T-helper 1 cell treated with Interleukin-12 subunit alpha and Interleukin-12 subunit beta and Interleukin-4 antibody, amounts not matched to agents 30 μg/mL and 1 μg/mL, for 36 hours (primary cell): ENCODE results near the gene WASF3.
"Not testable (repeated sequence)": the region's sequence is repeated elsewhere in the genome, so short reads cannot be mapped to it uniquely, and the experiment has no call there.

Experiments used
- H3K27ac Mint-ChIP-seq: one replicate; pipeline ENCODE4 v1.8.0; 2021; ENCODE audit warnings: mild to moderate bottlenecking, mixed read lengths
- H3K27me3 Mint-ChIP-seq: one replicate; pipeline ENCODE4 v1.8.0; 2021; ENCODE audit warnings: low read depth, mixed read lengths
- H3K36me3 Mint-ChIP-seq: one replicate; pipeline ENCODE4 v1.8.0; 2021; ENCODE audit warnings: low read depth, mixed read lengths
- H3K4me1 Mint-ChIP-seq: one replicate; pipeline ENCODE4 v1.8.0; 2021; ENCODE audit warnings: low read depth, mixed read lengths
- H3K4me3 Mint-ChIP-seq: one replicate; pipeline ENCODE4 v1.8.0; 2021; ENCODE audit warnings: mild to moderate bottlenecking, moderate library complexity, mixed read lengths
- H3K9me3 Mint-ChIP-seq: one replicate; pipeline ENCODE4 v1.8.0; 2021; ENCODE audit warnings: mixed read lengths

WASF3 gene

DNA sequence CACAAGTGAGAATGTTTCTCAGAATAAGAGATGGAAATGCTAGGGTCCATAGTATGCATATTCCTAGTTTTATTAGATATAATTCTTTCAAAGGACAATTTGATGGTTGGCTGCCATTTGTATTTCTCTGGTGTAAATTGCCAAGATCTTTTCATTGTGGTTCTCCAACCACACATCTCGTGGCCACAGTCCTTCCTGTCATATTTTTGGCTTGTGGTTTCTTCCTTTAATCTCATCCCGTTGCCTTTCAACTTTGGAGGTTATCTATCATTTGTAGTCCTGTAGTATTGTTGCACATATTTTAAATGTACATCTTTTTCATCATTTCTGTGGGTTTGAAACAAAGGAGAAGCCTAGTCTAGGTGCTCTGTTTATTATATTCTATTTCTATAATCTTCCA is 61.2 kb downstream of the WASF3 start:
- H3K4me3 Mint-ChIP-seq, result no peak overlapping the region
- H3K27me3 Mint-ChIP-seq, result peaks cover 20% of the 10 kb centered on the region
- peaks cover 2% of the 10 kb centered on the region for H3K4me1 Mint-ChIP-seq
- H3K9me3 Mint-ChIP-seq, result peaks cover under 1% of the 10 kb centered on the region
- no peak overlapping the region for H3K27ac Mint-ChIP-seq
- H3K36me3 Mint-ChIP-seq, result no peaks in the 10 kb centered on the region

DNA sequence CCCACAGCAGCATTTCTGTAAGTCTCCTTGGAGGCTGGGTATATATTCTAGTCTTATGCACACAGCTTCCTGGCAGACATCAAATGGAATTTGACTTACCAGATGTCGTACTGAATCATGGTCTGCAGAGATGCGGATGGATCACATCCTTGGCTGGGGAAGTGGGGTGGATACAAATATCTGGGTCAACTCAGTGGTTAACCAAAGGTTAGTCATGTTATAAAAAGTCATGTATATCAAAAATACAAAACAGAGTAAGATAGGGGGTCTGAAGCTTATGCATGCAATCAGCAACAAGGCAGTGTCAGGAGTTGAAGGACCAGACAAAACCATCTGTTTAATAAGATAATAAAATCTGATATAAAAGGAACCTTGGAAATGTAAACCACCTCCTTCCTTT is 61.9 kb downstream of the WASF3 start:
- peaks cover 19% of the 10 kb centered on the region for H3K27me3 Mint-ChIP-seq
- no peak overlapping the region for H3K4me3 Mint-ChIP-seq

DNA sequence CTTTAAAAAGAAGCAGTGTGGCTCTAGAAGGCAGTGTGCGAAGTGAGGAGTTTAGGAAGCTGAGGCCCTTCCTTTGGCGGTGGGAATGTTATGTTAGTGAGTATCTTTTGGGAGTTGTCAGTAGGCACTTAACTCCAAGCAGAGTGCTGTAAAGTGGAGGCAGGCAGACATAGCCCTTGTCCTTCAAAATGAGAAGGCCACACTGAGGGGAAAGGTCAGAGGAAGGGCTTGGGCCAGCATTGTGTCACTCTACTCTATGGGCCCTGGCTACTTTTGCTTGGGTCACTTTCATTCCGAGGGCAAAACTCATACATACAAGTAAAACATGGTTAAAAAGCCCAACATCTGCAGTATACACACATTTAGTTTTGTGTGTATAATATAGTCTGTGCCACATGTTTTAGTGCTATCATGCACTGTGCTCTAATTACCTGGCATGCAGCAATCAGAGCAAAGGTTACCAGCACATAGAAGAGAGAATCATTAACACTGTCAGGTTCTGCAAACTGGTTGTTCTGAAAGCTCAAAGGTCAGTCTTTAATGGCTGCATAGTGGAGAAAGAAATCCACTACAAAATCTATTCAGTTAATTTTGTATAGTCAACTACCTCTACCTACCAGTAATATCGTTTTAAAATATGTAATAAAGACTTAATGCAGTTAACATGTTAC is 64.4 kb downstream of the WASF3 start:
- Mint-ChIP-seq H3K27ac (no peak overlapping the region), H3K36me3 (no peaks in the 10 kb centered on the region), H3K4me1 (peaks cover 2% of the 10 kb centered on the region), H3K4me3 (no peak overlapping the region), H3K27me3 (peaks cover 6% of the 10 kb centered on the region), H3K9me3 (peaks cover 11% of the 10 kb centered on the region)

More for the DNA sequence above, 61.9 kb downstream of the WASF3 start:
- H3K27ac Mint-ChIP-seq, result no peak overlapping the region
- H3K4me1 Mint-ChIP-seq, result peaks cover 2% of the 10 kb centered on the region
- peaks cover 7% of the 10 kb centered on the region for H3K9me3 Mint-ChIP-seq
- H3K36me3 Mint-ChIP-seq, result no peaks in the 10 kb centered on the region

DNA sequence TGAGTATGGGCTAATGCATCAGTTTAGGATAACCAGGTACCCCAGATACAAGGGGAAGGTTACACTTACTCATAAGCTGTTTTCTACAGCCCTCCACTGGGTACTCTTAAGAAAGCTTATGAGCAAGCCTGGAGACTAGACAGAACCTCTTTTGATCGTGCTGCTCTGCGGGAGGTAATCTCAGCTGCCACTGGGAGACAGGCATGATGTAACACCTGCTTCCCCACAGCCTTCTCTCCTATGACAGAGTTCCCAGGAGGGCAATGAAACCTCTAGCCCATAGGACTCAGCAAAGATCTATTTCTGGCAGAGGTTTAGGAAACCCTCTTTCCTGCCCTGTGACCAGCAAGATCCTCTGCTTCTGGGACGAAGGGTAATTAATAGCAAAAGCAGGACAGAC is 65.6 kb downstream of the WASF3 start:
- Mint-ChIP-seq H3K27me3 (peaks cover 6% of the 10 kb centered on the region), H3K9me3 (peaks cover 11% of the 10 kb centered on the region), H3K27ac (no peak overlapping the region), H3K4me1 (peaks cover 2% of the 10 kb centered on the region), H3K36me3 (no peaks in the 10 kb centered on the region), H3K4me3 (no peak overlapping the region)

DNA sequence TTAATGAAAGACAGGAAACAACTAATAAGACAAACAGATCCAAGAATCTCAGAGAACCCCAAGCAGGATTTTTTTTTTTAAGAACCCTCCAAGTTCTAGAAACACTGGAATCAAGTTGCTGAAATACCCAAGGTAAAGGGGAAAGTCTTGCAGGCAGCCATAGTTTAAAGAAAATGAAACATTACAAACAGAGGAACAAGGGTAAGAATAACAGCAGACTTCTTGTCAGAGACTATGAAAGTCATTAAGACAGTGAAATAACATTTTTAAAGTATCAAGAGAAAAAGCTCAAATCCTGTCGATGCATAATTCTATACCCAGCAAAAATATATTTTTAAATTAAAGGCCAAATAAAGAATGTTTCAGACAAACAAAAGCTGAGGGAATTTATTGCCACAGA is 67.1 kb downstream of the WASF3 start:
- Mint-ChIP-seq H3K9me3 (peaks cover 11% of the 10 kb centered on the region), H3K4me1 (no peaks in the 10 kb centered on the region), H3K27me3 (peaks cover 6% of the 10 kb centered on the region), H3K36me3 (no peaks in the 10 kb centered on the region), H3K27ac (no peak overlapping the region), H3K4me3 (no peak overlapping the region)

DNA sequence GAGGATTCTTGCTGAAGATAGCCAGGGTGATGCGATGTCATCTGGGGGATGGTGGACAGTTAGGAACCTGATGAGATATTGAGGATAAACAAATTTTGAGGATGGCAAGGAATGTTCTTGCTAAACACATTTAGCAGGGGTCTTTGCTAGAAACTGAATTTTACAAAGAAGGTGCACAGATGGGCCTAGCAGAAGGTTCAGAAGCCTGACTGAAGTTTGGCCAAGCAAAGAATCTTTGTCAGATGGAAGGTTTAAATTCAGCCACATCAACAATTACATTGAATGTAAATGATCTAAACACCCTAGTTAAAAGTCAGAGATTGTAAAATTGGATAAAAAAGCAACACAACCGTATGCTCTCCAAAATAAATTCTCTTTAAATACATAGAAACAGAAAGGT is 68.8 kb downstream of the WASF3 start:
- Mint-ChIP-seq H3K36me3 (no peaks in the 10 kb centered on the region), H3K4me1 (no peaks in the 10 kb centered on the region), H3K9me3 (peaks cover 11% of the 10 kb centered on the region), H3K4me3 (no peak overlapping the region), H3K27me3 (peaks cover 3% of the 10 kb centered on the region), H3K27ac (no peak overlapping the region)

DNA sequence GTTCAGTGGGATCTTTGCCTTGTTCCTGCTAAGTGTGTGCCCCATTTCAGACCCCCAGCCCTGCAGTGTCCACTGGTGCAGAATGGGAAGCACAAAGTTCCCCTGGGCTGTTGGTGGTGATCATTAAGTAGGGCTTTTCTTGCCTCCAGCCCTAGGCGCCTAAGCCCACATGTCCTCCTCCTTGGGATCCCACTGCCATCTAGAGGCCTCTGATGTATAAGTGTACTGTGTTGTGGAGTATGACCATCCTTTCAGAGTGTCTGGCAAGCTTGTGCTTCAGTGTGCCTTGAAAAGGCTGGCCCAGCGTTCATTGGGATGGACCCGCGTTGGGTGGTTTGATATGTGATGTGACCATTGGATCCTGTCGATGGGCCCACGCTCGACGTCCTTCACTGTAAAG is 71.2 kb downstream of the WASF3 start:
- Mint-ChIP-seq H3K4me3 (no peak overlapping the region), H3K4me1 (no peaks in the 10 kb centered on the region), H3K36me3 (no peaks in the 10 kb centered on the region), H3K27me3 (no peaks in the 10 kb centered on the region), H3K9me3 (peaks cover 11% of the 10 kb centered on the region), H3K27ac (no peak overlapping the region)

DNA sequence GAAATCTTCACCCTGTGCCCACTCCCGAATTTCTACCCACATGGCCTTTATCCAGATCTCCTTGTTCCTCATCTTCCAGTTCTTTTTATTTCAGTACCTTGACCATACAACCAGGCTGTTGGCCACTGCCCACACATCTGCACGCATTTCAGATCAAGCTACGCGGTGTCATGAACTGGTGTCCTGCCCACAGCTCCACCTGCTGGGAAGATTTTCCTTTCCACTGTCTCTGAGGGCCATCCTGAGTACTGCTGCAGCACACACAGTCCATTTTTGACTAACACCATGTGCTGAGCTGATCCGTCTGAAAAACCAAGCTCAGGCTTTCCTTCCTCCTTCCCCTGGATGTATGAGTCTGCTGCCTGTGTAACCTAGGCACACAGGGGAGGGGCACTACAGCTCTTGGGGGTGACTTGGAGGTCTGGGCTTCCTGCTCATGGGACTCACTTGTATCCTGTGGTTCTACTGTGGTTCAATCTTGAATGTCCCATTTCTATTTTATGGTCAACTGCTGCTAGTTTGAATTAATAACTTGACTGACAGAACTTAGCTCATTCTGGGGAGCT is 71.9 kb downstream of the WASF3 start:
- H3K36me3 Mint-ChIP-seq, result no peaks in the 10 kb centered on the region
- H3K4me3 Mint-ChIP-seq, result no peak overlapping the region
- H3K27me3 Mint-ChIP-seq, result no peaks in the 10 kb centered on the region
- H3K9me3 Mint-ChIP-seq, result peaks cover 4% of the 10 kb centered on the region
- H3K27ac Mint-ChIP-seq, result no peak overlapping the region
- H3K4me1 Mint-ChIP-seq, result no peaks in the 10 kb centered on the region

DNA sequence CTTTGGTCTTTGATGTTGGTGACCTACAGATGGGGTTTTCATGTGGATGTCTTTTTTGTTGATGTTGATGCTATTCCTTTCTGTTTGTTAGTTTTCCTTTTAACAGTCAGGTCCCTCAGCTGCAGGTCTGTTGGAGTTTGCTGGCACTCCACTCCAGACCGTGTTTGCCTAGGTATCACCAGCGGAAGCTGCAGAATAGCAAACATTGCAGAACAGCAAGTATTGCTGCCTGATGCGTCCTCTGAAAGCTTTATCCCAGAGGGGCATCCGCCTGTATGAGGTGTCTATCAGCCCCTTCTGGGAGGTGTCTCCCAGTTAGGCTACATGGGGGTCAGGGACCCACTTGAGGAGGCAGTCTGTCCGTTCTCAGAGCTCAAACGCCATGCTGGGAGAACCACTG is 78.2 kb downstream of the WASF3 start:
- not testable (repeated sequence) for H3K9me3 Mint-ChIP-seq, H3K27me3 Mint-ChIP-seq, H3K27ac Mint-ChIP-seq, H3K4me3 Mint-ChIP-seq, H3K36me3 Mint-ChIP-seq, H3K4me1 Mint-ChIP-seq

DNA sequence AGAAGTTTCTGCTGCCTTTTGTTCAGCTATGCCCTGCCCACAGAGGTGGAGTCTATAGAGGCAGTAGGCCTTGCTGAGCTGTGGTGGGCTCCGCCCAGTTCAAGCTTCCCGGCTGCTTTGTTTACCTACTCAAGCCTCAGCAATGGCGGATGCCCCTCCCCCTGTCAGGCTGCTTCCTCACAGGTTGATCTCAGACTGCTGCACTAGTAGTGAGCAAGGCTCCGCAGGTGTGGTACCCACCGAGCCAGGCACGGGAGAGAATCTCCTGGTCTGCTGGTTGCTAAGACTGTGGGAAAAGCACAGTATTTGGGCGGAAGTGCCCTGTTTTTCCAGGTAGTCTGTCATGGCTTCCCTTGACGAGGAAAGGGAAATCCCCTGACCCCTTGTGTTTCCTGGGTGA is 78.6 kb downstream of the WASF3 start:
- H3K4me1 Mint-ChIP-seq, result not testable (repeated sequence)

DNA sequence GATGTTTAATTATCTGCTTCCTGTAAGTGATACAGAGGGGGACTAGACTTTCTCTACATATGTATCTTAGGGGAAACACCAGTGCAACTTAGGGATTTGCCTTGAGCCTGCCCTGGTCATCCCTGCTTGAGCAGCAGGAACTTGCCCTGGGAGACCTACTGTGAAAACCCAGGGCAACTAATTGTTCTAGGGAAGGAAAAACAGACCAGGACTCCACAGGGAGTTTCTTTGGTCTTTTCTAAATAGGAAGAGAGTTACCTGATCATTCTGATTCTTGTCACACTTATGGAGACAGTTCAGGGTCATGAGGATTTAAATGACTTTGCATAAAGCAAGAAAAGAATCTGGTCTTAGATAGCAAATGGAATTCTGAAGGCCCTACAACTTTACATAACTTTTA is 89.1 kb downstream of the WASF3 start:
- Mint-ChIP-seq H3K27ac (no peak overlapping the region), H3K36me3 (no peaks in the 10 kb centered on the region), H3K9me3 (no peaks in the 10 kb centered on the region), H3K4me3 (no peak overlapping the region), H3K27me3 (peaks cover 12% of the 10 kb centered on the region), H3K4me1 (no peaks in the 10 kb centered on the region)

More for the DNA sequence above, 78.6 kb downstream of the WASF3 start:
- H3K9me3 Mint-ChIP-seq, H3K4me3 Mint-ChIP-seq, H3K27me3 Mint-ChIP-seq, H3K36me3 Mint-ChIP-seq, H3K27ac Mint-ChIP-seq: not testable (repeated sequence)

DNA sequence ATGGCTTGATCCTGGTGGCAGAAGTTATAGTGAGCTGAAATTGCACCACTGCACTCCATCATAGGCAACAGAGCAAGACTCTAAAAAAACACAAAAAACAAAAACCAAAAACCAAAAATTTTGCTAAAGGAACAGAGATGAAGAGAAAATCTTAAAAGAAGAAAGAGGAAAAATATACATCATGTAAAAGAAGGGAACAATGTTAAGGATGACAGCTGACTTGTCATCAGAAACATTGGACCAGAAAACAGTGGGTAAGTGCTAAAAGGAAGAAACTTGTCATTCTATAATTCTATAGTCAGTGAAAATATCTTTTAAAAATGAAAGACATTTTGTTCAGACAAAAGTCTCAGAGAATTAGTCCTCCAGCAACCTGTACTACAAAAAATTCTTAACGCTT is 93.8 kb downstream of the WASF3 start:
- H3K36me3 Mint-ChIP-seq, result no peaks in the 10 kb centered on the region
- H3K9me3 Mint-ChIP-seq, result no peaks in the 10 kb centered on the region
- no peak overlapping the region for H3K27ac Mint-ChIP-seq
- H3K4me3 Mint-ChIP-seq, result no peak overlapping the region
- H3K27me3 Mint-ChIP-seq, result peaks cover 12% of the 10 kb centered on the region
- H3K4me1 Mint-ChIP-seq, result no peaks in the 10 kb centered on the region

DNA sequence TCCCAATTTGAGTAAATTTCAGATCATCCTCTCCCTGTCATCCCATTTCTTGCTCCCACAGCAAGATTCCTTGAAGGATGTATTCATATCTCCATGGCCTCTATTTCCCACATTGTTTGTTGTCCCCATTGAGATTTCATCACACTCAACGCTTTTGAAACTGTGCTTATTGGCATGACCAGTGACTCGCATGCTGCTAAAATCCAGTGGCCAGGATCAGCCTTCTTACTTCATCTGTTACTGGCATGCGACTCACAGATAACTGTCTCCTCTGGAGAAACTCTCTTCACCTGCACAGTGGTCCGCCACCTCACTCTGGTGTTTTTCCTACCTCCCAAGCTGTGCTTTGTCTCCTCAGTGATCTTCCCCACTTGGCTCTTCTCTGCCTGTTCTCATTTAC is 95.8 kb downstream of the WASF3 start:
- no peaks in the 10 kb centered on the region for H3K36me3 Mint-ChIP-seq
- H3K27me3 Mint-ChIP-seq, result peaks cover 4% of the 10 kb centered on the region
- no peaks in the 10 kb centered on the region for H3K9me3 Mint-ChIP-seq
- no peak overlapping the region for H3K27ac Mint-ChIP-seq
- no peaks in the 10 kb centered on the region for H3K4me1 Mint-ChIP-seq
- H3K4me3 Mint-ChIP-seq, result no peak overlapping the region

DNA sequence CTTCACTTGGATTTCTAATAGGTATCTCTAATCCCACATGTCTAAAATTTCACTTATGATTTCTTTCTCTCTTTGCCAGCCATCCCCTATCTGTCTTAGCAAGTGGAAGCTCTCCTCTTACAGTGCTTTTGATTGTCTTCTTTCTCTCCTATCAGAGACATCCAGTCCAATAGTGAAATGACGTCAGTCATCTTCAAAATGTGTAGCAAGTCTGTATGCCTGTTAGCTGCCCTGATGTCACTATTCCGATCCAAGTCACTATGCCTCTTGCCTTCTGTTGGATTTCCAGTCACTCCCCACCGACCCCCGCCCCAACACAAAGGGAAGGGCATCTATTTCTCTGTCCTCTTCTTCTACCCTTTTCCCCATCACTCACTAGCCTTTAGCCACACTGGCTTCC is 96.4 kb downstream of the WASF3 start:
- Mint-ChIP-seq H3K27ac (no peak overlapping the region), H3K4me3 (no peak overlapping the region), H3K36me3 (no peaks in the 10 kb centered on the region), H3K4me1 (no peaks in the 10 kb centered on the region), H3K9me3 (no peaks in the 10 kb centered on the region), H3K27me3 (peaks cover 4% of the 10 kb centered on the region)

DNA sequence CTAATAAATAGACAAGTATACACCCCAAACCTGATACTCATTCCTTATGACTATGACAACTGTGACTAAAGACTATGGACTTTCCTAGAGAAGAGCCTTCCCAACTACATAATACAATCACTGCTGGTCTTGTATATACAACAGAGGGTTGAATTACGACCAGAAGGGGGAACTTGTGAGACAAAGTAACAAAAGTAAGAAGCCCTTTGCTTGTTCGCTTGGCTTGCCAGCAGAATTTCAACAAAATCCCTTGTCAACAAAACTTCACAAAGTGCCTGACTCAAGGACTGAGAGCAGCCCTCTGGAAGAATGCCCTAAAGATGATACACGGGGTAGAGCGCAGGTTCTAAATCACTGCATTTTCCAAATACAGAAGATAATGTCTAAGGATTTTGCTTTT is 99.4 kb downstream of the WASF3 start:
- Mint-ChIP-seq H3K4me1 (no peaks in the 10 kb centered on the region), H3K36me3 (no peaks in the 10 kb centered on the region)

More for the DNA sequence above, 99.4 kb downstream of the WASF3 start:
- Mint-ChIP-seq H3K4me3 (no peak overlapping the region), H3K27ac (no peak overlapping the region), H3K9me3 (no peaks in the 10 kb centered on the region), H3K27me3 (peaks cover 5% of the 10 kb centered on the region)
